GM18499 (cell line): Measurements from ENCODE around the gene MDGA2.
"Not testable (repeated sequence)": the region's sequence is repeated elsewhere in the genome, so short reads cannot be mapped to it uniquely, and the experiment has no call there.

Experiments used
- ATAC-seq: cut with Tn5 transposase; IDR thresholded peaks from one replicate; pipeline ENCODE4 v1.9.1; 2021; ENCODE audit warnings: moderate number of reproducible peaks; ENCODE audit not compliant: insufficient read depth, unreplicated experiment

Gene MDGA2

DNA sequence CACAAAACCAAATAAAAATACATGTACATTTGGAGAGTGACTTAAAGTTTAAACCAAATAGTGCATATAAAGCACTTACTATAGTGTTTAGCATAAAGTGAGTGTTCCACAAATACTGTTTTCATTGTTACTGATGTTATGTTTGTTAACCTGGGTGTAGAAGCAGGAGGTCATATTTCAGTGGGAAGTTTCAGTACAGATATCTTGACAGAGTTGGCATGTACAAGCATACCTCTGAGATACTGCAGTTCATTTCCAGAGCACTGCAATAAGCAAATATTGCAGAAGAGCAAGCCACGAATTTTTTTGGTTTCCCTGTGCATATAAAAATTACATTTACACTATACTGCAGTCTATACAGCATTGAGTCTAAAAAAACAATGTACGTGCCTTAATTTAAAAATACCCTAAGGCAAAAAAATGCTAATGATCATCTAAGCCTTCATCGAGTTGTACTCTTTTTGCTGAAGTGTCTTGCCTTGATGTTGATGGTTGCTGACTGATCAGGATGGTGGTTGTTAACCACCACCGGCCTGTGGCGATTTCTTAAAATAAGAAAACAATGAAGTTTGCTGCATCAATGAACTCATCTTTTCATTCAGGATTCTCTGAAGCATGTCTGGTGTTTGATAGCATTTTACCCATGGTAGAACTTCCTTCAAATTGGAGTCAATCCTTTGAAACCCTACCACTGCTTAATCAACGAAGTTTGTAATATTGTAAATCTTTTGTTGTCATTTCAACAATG is 662.7 kb downstream of the MDGA2 start:
- ATAC-seq: no peak

- no peak for ATAC-seq
Observed at GRCh38 chr14:47009615-47010014, 665.8 kb downstream of the MDGA2 start.

- no peak for ATAC-seq
Observed at GRCh38 chr14:47008732-47009131, 666.7 kb downstream of the MDGA2 start.

- ATAC-seq: no peak
Observed at GRCh38 chr14:46999661-47000060, 675.7 kb downstream of the MDGA2 start.

- no peak for ATAC-seq
Observed at GRCh38 chr14:46989566-46989965, 685.8 kb downstream of the MDGA2 start.

DNA sequence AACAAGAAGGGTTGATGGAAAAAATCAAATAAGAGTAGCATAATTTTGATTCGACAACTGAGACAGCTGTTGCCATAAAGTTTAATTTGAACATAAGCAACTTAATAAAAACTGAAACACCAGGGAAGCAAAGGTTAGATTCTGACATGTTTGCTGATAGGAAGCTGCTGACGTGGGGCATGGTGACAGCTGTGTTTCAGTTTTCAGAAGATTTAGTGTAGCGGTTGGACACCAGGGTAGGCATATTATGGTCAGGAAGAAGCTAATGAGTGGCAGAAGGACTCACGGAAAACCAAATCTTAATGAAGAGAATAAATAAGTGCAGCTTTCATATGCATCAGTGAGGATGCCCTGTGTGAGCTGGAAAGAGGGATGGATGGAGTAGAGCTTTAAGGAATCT is 687.1 kb downstream of the MDGA2 start:
- ATAC-seq: no peak

- no peak for ATAC-seq
Observed at GRCh38 chr14:46985529-46986380, 689.6 kb downstream of the MDGA2 start.

GRCh38 chr14:46973295-46973694 is 702.1 kb downstream of the MDGA2 start:
- ATAC-seq: no peak

- no peak for ATAC-seq
Observed at GRCh38 chr14:46964378-46964777, 711.0 kb downstream of the MDGA2 start.

DNA sequence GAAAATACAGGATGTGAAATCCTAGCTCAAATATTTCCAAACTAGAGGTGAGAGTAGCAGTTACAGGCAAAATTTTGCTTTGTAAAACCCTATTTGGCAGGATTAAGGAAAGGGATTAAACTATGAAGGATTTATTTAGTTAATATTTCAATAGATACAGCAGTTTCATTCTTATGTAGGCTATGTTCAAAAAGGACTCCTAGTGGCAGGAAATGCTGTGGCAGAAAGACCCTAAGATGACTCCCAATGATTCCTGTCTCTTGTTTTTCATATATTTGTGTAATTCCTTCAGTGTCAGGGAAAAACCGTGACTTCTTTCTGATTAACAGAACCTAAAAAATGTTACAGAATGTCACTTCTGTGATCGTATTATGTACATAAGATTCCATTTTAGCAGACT is 724.3 kb downstream of the MDGA2 start:
- no peak for ATAC-seq

GRCh38 chr14:46940611-46941010 is 734.8 kb downstream of the MDGA2 start:
- ATAC-seq: no peak

DNA sequence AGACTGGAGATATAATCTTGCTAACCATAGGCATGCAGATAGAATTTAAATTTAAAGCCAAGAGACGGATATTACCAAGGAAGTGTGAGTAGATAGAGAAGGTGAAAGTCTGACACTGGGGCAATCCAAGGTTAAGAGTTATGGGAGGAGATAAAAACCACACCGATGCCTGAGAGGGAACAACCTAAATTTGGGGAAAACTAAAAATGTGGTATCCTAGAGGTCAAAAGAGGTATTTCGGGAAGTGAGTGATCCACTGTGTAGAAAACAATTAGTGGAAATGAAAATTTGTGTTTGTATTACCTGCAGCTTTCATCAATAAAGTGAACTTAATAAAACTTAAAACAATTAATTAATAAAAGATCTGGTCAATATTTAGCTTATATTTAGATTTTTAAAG is 754.9 kb downstream of the MDGA2 start:
- no peak for ATAC-seq

DNA sequence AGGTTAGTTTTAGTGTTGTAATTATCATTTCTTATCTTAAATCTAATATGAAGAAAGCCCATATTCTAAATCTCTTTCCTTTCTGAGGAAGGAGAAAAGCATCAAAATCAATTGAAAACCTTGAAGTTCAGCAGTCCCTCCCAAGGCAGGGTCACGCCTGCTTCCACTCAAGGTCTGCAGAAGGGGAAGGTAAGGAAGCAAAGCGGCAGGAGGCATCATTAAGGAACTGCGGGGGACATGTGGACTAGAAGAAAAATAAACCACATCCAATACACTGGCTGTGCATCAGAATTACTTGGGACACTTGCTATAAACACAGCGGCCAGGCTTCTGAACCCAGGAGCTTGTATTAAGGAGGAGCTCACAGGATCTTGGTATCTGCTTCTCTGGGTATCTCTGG is 759.9 kb downstream of the MDGA2 start:
- ATAC-seq: not testable (repeated sequence)

GRCh38 chr14:46902837-46903236 is 772.6 kb downstream of the MDGA2 start:
- no peak for ATAC-seq

GRCh38 chr14:46894476-46894875 is 780.9 kb downstream of the MDGA2 start:
- ATAC-seq: no peak

DNA sequence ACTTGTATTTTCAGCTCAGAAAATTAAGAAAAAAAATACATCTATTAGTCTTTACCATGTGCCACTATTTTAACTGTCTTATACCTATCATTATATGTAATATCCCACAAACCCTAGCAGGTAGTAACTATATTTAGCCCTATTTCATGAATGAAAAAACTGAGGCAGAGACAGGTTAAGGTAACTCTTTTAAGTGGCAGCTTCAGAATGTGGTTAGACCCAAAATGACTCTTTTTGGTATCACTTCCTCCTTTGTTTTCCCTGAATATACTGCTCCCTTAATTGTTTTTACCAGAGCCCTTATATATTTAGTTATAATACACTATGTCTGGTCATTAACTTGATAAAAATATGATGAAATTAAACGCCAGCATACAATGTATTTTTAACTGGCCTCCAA is 788.3 kb downstream of the MDGA2 start:
- no peak for ATAC-seq

- no peak for ATAC-seq
Observed at GRCh38 chr14:46885566-46885965, 789.8 kb downstream of the MDGA2 start.

GRCh38 chr14:46861753-46862152 is 813.7 kb downstream of the MDGA2 start:
- no peak for ATAC-seq

DNA sequence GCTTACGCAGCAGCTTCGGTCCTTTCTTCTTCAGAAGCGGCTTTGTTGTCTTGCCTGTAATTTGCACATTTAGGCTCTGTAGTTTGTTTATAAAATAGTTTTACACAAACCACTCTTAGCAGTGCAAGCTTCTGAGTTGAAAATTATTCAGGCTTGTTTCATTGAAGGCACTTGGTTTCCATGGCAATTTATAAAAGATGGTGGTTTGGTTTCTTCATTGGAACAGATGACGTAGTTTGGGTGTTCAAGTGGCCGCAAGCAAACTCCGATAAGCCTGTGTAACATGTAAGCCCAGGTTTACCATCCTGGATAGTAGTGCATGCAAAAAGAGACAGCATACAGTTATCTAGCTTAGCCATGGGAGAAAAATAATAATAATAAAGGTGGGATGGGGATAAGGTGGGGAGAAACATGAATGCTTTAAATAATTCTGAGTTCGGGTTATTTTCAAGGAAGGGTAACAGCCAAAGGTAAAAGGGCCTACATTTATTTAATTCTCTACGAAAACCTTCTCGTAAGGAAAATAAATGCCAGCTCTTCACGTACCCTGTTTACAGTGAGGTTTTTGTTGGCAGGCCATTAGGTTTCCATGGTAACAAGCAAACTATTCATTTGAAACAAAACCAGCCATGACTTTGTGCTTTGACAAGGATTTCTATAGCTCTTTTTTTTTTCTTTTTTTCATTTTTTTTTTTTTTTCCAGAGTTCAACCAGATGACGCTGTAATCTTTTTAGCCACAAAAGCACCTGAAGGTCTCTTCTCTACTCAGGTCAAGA is 834.3 kb downstream of the MDGA2 start:
- ATAC-seq: no peak

DNA sequence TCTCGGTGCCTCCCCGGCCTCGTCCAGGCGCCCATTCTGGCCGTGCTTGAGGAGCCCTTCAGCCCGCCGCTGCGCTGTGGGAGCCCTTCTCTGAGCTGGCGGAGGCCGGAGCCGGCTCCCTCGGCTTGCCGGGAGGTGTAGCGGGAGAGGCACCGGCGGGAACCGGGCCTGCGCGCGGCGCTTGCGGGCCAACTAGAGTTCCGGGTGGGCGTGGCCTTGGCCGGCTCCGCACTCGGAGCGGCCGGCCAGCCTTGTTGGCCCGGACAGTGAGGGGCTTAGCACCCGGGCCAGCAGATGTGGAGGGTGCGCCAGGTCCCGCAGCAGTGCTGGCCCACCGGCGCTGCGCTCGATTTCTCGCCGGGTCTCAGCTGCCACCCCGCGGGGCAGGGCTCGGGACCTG is 855.1 kb downstream of the MDGA2 start:
- no peak for ATAC-seq

GRCh38 chr14:46819117-46819516 is 856.3 kb downstream of the MDGA2 start:
- ATAC-seq: no peak
